ENCODE measurements around the gene ZNF215.
"Not testable (repeated sequence)": the region's sequence is repeated elsewhere in the genome, so short reads cannot be mapped to it uniquely, and the experiment has no call there.

The ZNF215 gene

DNA sequence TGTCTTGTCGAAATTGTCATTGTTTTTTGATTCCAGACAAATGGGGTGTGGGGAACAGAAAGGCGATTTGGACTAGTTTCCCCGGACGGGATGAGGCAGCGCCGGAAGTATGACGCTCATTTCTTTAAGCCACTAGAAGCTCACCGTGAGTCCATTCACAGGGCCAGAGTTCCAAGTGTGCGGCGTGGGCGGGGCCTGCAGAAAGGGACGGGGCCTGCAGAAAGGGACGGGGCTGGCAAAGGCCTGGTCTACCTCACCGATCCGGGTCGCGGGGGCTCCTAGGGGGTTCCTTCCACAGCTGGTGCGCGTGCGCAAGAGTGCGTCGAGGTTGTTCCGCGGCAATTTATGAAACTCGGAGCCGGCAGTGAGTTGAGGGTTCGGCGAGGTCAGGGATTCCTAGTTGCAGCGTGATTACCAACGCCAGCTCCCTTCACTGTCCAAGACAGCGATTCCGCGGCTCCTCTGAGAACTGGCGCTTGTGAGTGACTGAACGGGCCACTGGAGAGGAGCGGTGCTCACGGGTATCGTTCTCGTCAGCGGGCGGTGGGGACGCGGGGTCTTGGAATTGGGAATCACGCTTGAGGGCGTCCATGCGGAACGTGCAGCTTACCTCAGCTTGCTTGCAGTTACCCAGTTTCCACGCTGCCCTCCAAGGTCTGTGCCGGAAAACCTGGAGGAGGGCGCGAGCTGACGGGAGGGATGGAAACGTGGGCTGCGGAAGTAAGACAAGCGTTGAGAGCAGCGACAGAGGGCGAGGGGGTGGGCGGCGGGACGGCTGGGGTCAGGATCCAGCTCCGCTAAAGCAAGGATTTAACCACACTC is at the start of gene ZNF215:
TSS of gene ZNF215 (plus strand) at position 219 of the 822 bp plus-strand sequence. CDS start 5,847 bp downstream, outside the sequence.
- Histone ChIP-seq H3K27ac (ENCODE audit: low read depth, low read length) (peak within 1 kb of the TSS; percentile 39; the same call in 1 of the 2 replicates), H3K4me1 (ENCODE audit: control insufficient read depth, insufficient read depth, low read length) (peaks cover 5% of the 10 kb centered on the region), H3K4me3 (ENCODE audit: low read depth, low read length) (peak within 1 kb of the TSS; percentile 95), H3K9ac (ENCODE audit: low read length) (peak within 1 kb of the TSS; percentile 80), H3K27me3 (ENCODE audit: control insufficient read depth, insufficient read depth, low read length) (no peaks in the 10 kb centered on the region), H3K36me3 (ENCODE audit: control insufficient read depth, insufficient read depth, low read length) (no peaks in the 10 kb centered on the region), H3K9me3 (ENCODE audit: control insufficient read depth, insufficient read depth, low read depth, low read length) (no peaks in the 10 kb centered on the region)

DNA sequence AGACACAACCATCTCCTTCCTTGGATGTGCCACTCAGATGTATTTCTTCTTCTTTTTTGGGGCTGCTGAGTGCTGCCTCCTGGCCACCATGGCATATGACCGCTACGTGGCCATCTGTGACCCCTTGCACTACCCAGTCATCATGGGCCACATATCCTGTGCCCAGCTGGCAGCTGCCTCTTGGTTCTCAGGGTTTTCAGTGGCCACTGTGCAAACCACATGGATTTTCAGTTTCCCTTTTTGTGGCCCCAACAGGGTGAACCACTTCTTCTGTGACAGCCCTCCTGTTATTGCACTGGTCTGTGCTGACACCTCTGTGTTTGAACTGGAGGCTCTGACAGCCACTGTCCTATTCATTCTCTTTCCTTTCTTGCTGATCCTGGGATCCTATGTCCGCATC is 49.3 kb upstream of the ZNF215 start:
- Histone ChIP-seq H3K9ac (ENCODE audit: low read length) (no peak overlapping the region), H3K36me3 (ENCODE audit: control insufficient read depth, insufficient read depth, low read length) (no peaks in the 10 kb centered on the region), H3K4me1 (ENCODE audit: control insufficient read depth, insufficient read depth, low read length) (no peaks in the 10 kb centered on the region), H3K4me3 (ENCODE audit: low read depth, low read length) (no peak overlapping the region), H3K27ac (ENCODE audit: low read depth, low read length) (no peak overlapping the region), H3K9me3 (ENCODE audit: control insufficient read depth, insufficient read depth, low read depth, low read length) (no peaks in the 10 kb centered on the region), H3K27me3 (ENCODE audit: control insufficient read depth, insufficient read depth, low read length) (no peaks in the 10 kb centered on the region)

DNA sequence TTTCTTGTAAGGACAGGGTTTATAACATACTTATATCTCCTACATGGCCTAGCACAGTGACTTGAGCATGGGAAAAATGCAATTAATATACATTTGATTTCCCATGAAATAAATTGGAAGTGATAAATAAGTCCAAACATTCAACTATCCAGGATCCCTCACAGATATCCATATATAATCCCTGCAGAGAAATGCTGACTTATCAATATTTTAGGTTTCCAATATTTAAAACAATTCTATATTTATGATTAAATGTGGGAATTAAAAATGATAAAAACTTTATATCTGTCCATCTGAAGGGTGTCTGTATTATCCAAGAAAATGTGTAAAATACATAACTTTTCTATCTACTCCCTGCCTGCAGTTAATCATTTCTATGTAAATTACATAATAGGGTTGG is 43.5 kb upstream of the ZNF215 start:
- Histone ChIP-seq H3K9ac (ENCODE audit: low read length) (no peak overlapping the region), H3K9me3 (ENCODE audit: control insufficient read depth, insufficient read depth, low read depth, low read length) (no peaks in the 10 kb centered on the region), H3K4me3 (ENCODE audit: low read depth, low read length) (no peak overlapping the region), H3K36me3 (ENCODE audit: control insufficient read depth, insufficient read depth, low read length) (no peaks in the 10 kb centered on the region), H3K4me1 (ENCODE audit: control insufficient read depth, insufficient read depth, low read length) (no peaks in the 10 kb centered on the region), H3K27me3 (ENCODE audit: control insufficient read depth, insufficient read depth, low read length) (no peaks in the 10 kb centered on the region), H3K27ac (ENCODE audit: low read depth, low read length) (no peak overlapping the region)

DNA sequence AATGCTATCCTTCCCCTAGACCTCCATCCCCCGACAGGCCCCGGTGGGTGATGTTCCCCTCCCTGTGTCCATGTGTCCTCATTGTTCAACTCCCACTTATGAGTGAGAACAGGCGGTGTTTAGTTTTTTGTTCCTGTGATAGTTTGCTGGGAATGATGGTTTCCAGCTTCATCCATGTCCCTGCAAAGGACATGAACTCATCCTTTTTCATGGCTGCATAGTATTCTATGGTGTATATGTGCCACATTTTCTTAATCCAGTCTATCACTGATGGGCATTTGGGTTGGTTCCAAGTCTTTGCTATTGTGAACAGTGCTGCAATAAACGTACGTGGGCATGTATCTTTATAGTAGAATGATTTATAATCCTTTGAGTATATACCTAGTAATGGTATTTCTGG is 38.5 kb upstream of the ZNF215 start:
- H3K9ac ChIP-seq (ENCODE audit: low read length); H3K4me1 ChIP-seq (ENCODE audit: control insufficient read depth, insufficient read depth, low read length); H3K9me3 ChIP-seq (ENCODE audit: control insufficient read depth, insufficient read depth, low read depth, low read length); H3K27me3 ChIP-seq (ENCODE audit: control insufficient read depth, insufficient read depth, low read length); H3K36me3 ChIP-seq (ENCODE audit: control insufficient read depth, insufficient read depth, low read length); H3K4me3 ChIP-seq (ENCODE audit: low read depth, low read length); H3K27ac ChIP-seq (ENCODE audit: low read depth, low read length): not testable (repeated sequence)

DNA sequence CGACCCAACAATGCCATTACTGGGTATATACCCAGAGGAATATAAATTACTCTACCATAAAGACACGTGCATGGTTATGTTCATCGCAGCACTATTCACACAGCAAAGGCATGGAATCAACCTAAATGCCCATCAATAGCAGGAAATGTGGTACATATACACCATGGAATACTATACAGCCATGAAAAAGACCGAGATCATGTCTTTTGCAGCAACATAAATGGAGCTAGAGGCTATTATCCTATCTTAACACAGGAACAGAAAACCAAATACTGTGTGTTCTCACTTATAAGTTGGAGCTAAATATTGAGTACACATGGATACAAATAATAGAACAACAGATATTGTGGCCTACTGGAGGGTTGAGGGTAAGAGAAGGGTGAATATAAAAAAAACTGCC is 37.4 kb upstream of the ZNF215 start:
- Histone ChIP-seq H3K4me3 (ENCODE audit: low read depth, low read length) (no peak overlapping the region), H3K27me3 (ENCODE audit: control insufficient read depth, insufficient read depth, low read length) (no peaks in the 10 kb centered on the region), H3K9me3 (ENCODE audit: control insufficient read depth, insufficient read depth, low read depth, low read length) (no peaks in the 10 kb centered on the region), H3K27ac (ENCODE audit: low read depth, low read length) (no peak overlapping the region), H3K9ac (ENCODE audit: low read length) (no peak overlapping the region), H3K36me3 (ENCODE audit: control insufficient read depth, insufficient read depth, low read length) (no peaks in the 10 kb centered on the region), H3K4me1 (ENCODE audit: control insufficient read depth, insufficient read depth, low read length) (no peaks in the 10 kb centered on the region)

DNA sequence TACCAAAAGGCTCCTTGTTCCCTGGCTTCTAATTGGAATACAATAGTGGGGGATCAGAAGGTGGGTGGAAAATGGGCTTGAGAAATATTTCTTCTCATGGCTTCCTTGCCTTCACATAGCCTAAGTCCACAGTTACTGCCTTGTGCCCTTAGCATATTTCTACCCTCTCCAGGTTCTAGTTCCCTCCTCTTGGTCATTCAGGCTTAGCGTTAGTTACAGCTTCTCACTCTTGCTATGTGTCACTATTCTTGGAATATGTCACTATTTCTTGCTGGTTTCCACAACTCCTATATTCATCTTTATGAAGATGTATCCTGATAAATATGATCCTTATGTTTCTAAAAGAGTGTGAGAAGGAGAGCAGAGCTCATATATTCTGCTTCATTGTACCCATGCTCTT is 36.4 kb upstream of the ZNF215 start:
- Histone ChIP-seq H3K9me3 (ENCODE audit: control insufficient read depth, insufficient read depth, low read depth, low read length) (no peaks in the 10 kb centered on the region), H3K9ac (ENCODE audit: low read length) (no peak overlapping the region)

DNA sequence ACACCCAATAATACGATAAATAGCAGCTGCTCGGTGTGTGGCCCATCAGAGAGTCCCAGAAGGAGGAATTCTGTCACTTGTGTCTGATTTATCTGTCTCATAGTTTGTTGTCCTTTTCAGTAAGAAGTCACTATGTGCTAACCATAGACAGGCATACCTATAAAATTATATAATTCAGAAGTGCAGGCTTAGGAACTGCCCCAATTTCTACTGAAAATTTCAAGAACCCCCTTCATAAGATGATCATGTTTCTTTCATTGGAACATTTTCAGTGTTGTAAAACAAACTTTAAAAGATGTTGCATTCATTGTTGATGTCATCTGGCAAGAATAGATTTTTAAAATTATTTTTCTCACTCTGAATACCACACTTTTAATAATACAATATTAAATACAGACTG is 33.8 kb upstream of the ZNF215 start, which contains the start of gene OR2D2:
TSS of gene OR2D2 (minus strand) at position 101 of the 400 bp plus-strand sequence. CDS start at position 101, 0 bp downstream.
- Histone ChIP-seq H3K27me3 (ENCODE audit: control insufficient read depth, insufficient read depth, low read length) (no peaks in the 10 kb centered on the region), H3K36me3 (ENCODE audit: control insufficient read depth, insufficient read depth, low read length) (no peaks in the 10 kb centered on the region), H3K4me1 (ENCODE audit: control insufficient read depth, insufficient read depth, low read length) (no peaks in the 10 kb centered on the region), H3K9ac (ENCODE audit: low read length) (no peak within 1 kb of the TSS), H3K9me3 (ENCODE audit: control insufficient read depth, insufficient read depth, low read depth, low read length) (no peaks in the 10 kb centered on the region), H3K27ac (ENCODE audit: low read depth, low read length) (no peak within 1 kb of the TSS), H3K4me3 (ENCODE audit: low read depth, low read length) (no peak within 1 kb of the TSS)

More for the DNA sequence above, 36.4 kb upstream of the ZNF215 start:
- Histone ChIP-seq H3K27ac (ENCODE audit: low read depth, low read length) (no peak overlapping the region), H3K4me3 (ENCODE audit: low read depth, low read length) (no peak overlapping the region), H3K27me3 (ENCODE audit: control insufficient read depth, insufficient read depth, low read length) (no peaks in the 10 kb centered on the region), H3K4me1 (ENCODE audit: control insufficient read depth, insufficient read depth, low read length) (no peaks in the 10 kb centered on the region), H3K36me3 (ENCODE audit: control insufficient read depth, insufficient read depth, low read length) (no peaks in the 10 kb centered on the region)

DNA sequence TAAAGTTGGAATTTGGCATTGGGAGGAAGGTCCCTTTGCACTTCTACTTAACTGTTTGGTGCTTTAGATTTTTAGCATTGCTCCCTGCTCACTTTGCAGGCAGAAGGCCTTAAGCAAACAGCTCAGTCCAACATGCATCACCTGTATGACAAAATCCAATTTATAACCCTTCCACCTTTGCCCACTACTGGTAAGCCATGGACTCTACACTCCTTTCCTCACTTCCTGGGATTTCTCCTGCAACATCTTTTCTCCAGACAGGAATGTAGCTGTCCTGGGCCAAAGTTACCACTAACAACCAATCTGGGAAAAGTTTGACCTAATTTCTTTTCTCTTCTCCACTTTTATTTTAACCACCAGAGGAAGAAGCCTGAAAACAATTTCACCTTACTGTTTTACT is 32.1 kb upstream of the ZNF215 start:
- no peaks in the 10 kb centered on the region for H3K4me1 ChIP-seq (ENCODE audit: control insufficient read depth, insufficient read depth, low read length)
- H3K4me3 ChIP-seq (ENCODE audit: low read depth, low read length), result no peak overlapping the region
- no peak overlapping the region for H3K27ac ChIP-seq (ENCODE audit: low read depth, low read length)
- H3K9ac ChIP-seq (ENCODE audit: low read length), result no peak overlapping the region
- no peaks in the 10 kb centered on the region for H3K36me3 ChIP-seq (ENCODE audit: control insufficient read depth, insufficient read depth, low read length)
- no peaks in the 10 kb centered on the region for H3K9me3 ChIP-seq (ENCODE audit: control insufficient read depth, insufficient read depth, low read depth, low read length)
- H3K27me3 ChIP-seq (ENCODE audit: control insufficient read depth, insufficient read depth, low read length), result no peaks in the 10 kb centered on the region

DNA sequence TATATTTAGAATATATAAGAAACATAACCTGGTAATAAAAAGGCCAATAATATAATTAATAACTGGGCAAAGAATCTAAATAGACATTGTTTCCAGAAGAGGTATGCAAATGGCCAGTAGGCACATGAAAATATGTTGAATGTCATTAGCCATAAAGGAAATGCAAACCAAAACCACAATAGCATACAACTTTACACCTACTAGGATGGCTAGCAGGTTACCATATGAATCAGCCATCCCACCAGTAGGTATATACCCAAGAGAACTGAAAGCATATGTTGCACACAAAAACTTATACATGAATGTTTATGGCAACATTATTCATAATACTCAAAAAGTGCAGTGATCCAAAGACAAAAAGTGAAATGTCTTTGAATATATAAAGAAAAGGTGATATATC is 31.2 kb upstream of the ZNF215 start:
- no peaks in the 10 kb centered on the region for H3K4me1 ChIP-seq (ENCODE audit: control insufficient read depth, insufficient read depth, low read length)
- no peak overlapping the region for H3K9ac ChIP-seq (ENCODE audit: low read length)
- H3K36me3 ChIP-seq (ENCODE audit: control insufficient read depth, insufficient read depth, low read length), result no peaks in the 10 kb centered on the region
- no peak overlapping the region for H3K27ac ChIP-seq (ENCODE audit: low read depth, low read length)
- no peaks in the 10 kb centered on the region for H3K27me3 ChIP-seq (ENCODE audit: control insufficient read depth, insufficient read depth, low read length)
- no peak overlapping the region for H3K4me3 ChIP-seq (ENCODE audit: low read depth, low read length)
- no peaks in the 10 kb centered on the region for H3K9me3 ChIP-seq (ENCODE audit: control insufficient read depth, insufficient read depth, low read depth, low read length)

DNA sequence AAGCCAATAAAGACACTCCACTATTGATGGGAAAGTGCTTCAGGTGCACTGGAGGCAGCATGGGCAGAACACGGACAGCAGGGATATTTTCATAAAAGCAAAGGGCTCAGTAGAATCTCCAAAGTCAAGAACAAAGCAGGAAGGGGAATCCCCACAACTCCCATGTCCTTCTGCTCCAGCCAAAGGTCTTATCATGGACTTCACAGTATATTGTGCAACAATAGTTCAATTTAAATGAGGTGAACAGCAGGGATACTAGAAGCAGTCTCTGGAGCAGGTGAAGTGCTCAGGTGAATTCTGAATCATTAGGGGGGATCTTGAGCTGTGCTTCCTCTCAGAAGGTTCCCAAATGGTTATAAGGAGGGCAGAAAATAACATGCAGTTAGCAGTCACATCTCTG is 27.3 kb upstream of the ZNF215 start:
- Histone ChIP-seq H3K27ac (ENCODE audit: low read depth, low read length) (no peak overlapping the region), H3K4me1 (ENCODE audit: control insufficient read depth, insufficient read depth, low read length) (no peaks in the 10 kb centered on the region), H3K9me3 (ENCODE audit: control insufficient read depth, insufficient read depth, low read depth, low read length) (no peaks in the 10 kb centered on the region), H3K9ac (ENCODE audit: low read length) (no peak overlapping the region), H3K27me3 (ENCODE audit: control insufficient read depth, insufficient read depth, low read length) (no peaks in the 10 kb centered on the region), H3K4me3 (ENCODE audit: low read depth, low read length) (no peak overlapping the region), H3K36me3 (ENCODE audit: control insufficient read depth, insufficient read depth, low read length) (no peaks in the 10 kb centered on the region)

DNA sequence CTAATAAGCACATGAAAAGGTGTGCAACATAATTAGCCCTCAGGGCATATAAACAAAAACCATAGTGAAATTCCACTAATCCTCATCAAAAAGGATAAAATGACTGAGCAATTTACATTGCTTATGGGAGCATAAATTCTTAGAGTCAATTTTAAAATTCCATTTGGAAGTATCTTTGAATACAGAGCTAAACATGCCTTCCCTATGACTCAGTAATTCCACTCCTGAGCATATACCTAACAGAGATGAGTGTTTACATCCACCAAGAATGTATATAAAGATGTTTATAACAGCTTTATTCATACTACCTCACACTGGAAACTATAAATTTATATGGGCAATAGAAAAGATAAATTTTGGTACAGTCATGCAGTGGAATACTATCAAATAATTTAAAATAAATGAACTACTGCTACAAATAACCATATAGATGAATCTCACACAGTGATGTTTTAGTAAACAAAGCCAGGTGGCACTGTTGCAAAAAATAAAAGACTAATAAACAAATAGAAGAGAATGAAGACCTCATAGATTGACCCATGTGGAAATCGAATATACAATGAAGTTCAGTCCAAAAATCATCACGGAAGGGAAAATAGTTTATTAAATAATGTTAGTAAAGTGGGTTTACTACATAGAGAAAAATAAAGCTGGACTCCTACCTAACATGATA is 25.8 kb upstream of the ZNF215 start:
- no peak overlapping the region for H3K9ac ChIP-seq (ENCODE audit: low read length)
- H3K9me3 ChIP-seq (ENCODE audit: control insufficient read depth, insufficient read depth, low read depth, low read length), result no peaks in the 10 kb centered on the region
- H3K27me3 ChIP-seq (ENCODE audit: control insufficient read depth, insufficient read depth, low read length), result no peaks in the 10 kb centered on the region
- H3K27ac ChIP-seq (ENCODE audit: low read depth, low read length), result no peak overlapping the region
- no peaks in the 10 kb centered on the region for H3K36me3 ChIP-seq (ENCODE audit: control insufficient read depth, insufficient read depth, low read length)
- H3K4me1 ChIP-seq (ENCODE audit: control insufficient read depth, insufficient read depth, low read length), result no peaks in the 10 kb centered on the region
- no peak overlapping the region for H3K4me3 ChIP-seq (ENCODE audit: low read depth, low read length)
